ENCODE results near the gene TMEM161A. TPM values are rescaled to one million over a fixed set of nuclear protein-coding genes. Genes with fewer than 3 reads are reported as not detected.

TMEM161A gene
- total RNA-seq, 1 experiment from 2014 or later = 76.0 TPM

GRCh38 chr19:19140476-19140875, 2.2 kb upstream of the TMEM161A start:
- H3K27ac ChIP-seq (ENCODE audit: low read depth, low read length) = no peak overlapping the region
- no TSS peak for BruUV-seq (replicated peaks)
- no peaks in the 10 kb centered on the region for H4K20me1 ChIP-seq (ENCODE audit: insufficient read depth)
- H3K4me2 ChIP-seq (ENCODE audit: low read length) = no peak overlapping the region
- ChIA-PET RAD21 (ENCODE audit: low non-redundant PET in 1 of 2, low total read pairs in 2 of 2, uncharacterized antibody in 2 of 2, unreplicated experiment in 2 of 2) (no interaction called here), CTCF (interaction anchor here (1.2 to 1.3 kb wide), 2 partner anchors 145 to 350 kb away, joined by 3 read pairs; no protein-coding TSS in a partner anchor), POLR2A (no interaction called here)
- intact Hi-C loops (cut with micrococcal nuclease) = no loop called here
- no peaks in the 10 kb centered on the region for H3K9me2 ChIP-seq (ENCODE audit: insufficient read depth)
- no peaks in the 10 kb centered on the region for H3K27me3 ChIP-seq (ENCODE audit: insufficient read depth, low read length)
- H3K9me3 ChIP-seq (ENCODE audit: control insufficient read depth in 1 of 2, insufficient read depth in 1 of 2, low read depth in 1 of 2, low read length in 2 of 2) = no peaks in the 10 kb centered on the region
- DNase-seq (ENCODE audit: low read depth, low spot score) (no peak), ATAC-seq (no peak)
- no peaks in the 10 kb centered on the region for H3K36me3 ChIP-seq (ENCODE audit: control insufficient read depth in 1 of 2, insufficient read depth in 2 of 2, low read length in 2 of 2)
- TF ChIP-seq SRF (IDR thresholded peaks at IDR 0.05; ENCODE audit: low read depth) (no peak), CBX3 (IDR thresholded peaks at IDR 0.05; ENCODE audit: low read depth) (no peak), EGR1 (IDR thresholded peaks at IDR 0.05; ENCODE audit: low read depth) (no peak), FOSL1 (IDR thresholded peaks at IDR 0.05; ENCODE audit: low read depth) (no peak), TCF7L2 (IDR thresholded peaks at IDR 0.05; ENCODE audit: borderline replicate concordance, extremely low read depth, insufficient read depth, insufficient read length) (no peak), ELF1 (IDR thresholded peaks at IDR 0.05; ENCODE audit: borderline replicate concordance, low read depth) (no peak)
- H3K79me2 ChIP-seq (ENCODE audit: insufficient read depth, low read length) = peaks cover 23% of the 10 kb centered on the region
- H2AFZ ChIP-seq (ENCODE audit: low read depth, low read length, poor library complexity, severe bottlenecking) = no peak overlapping the region
- H3K9ac ChIP-seq (ENCODE audit: low read length) = no peak overlapping the region
- H3K4me3 ChIP-seq (replicated peaks in 1 of 2; ENCODE audit: low read depth in 1 of 2, low read length in 2 of 2) = no peak overlapping the region
- peaks cover 6 to 13% of the 10 kb centered on the region in 2 experiments for H3K4me1 ChIP-seq (ENCODE audit: control insufficient read depth in 1 of 2, insufficient read depth in 2 of 2, low read length in 2 of 2)

GRCh38 chr19:19139876-19140229, 1.6 kb upstream of the TMEM161A start:
- Histone ChIP-seq H3K4me3 (replicated peaks in 1 of 2; ENCODE audit: low read depth in 1 of 2, low read length in 2 of 2) (no peak overlapping the region), H3K9me2 (ENCODE audit: insufficient read depth) (no peaks in the 10 kb centered on the region), H3K79me2 (ENCODE audit: insufficient read depth, low read length) (peaks cover 29% of the 10 kb centered on the region), H3K9ac (ENCODE audit: low read length) (no peak overlapping the region), H3K4me1 (ENCODE audit: control insufficient read depth in 1 of 2, insufficient read depth in 2 of 2, low read length in 2 of 2) (peaks cover 10 to 18% of the 10 kb centered on the region in 2 experiments), H3K27me3 (ENCODE audit: insufficient read depth, low read length) (no peaks in the 10 kb centered on the region), H2AFZ (ENCODE audit: low read depth, low read length, poor library complexity, severe bottlenecking) (no peak overlapping the region), H3K27ac (ENCODE audit: low read depth, low read length) (no peak overlapping the region), H3K9me3 (ENCODE audit: control insufficient read depth in 1 of 2, insufficient read depth in 1 of 2, low read depth in 1 of 2, low read length in 2 of 2) (no peaks in the 10 kb centered on the region), H4K20me1 (ENCODE audit: insufficient read depth) (no peaks in the 10 kb centered on the region), H3K4me2 (ENCODE audit: low read length) (no peak overlapping the region), H3K36me3 (ENCODE audit: control insufficient read depth in 1 of 2, insufficient read depth in 2 of 2, low read length in 2 of 2) (no peaks in the 10 kb centered on the region)
- RAD21 ChIA-PET (ENCODE audit: low non-redundant PET in 1 of 2, low total read pairs in 2 of 2, uncharacterized antibody in 2 of 2, unreplicated experiment in 2 of 2) = no interaction called here
- no peak for ATAC-seq
- no peak for DNase-seq (ENCODE audit: low read depth, low spot score)
- intact Hi-C loops (cut with micrococcal nuclease) = loop anchor here (1.0 kb wide), 2 partner anchors 87 to 145 kb away; no protein-coding TSS in a partner anchor
- POLR2A ChIA-PET = no interaction called here
- CTCF ChIA-PET = interaction anchor here (1.3 kb wide), 1 partner anchor 144 kb away, joined by 3 read pairs; no protein-coding TSS in a partner anchor
- BruUV-seq (replicated peaks) = no TSS peak
- no peak for TF ChIP-seq CEBPB (IDR thresholded peaks at IDR 0.05; ENCODE audit: low read depth)
- TF ChIP-seq SP1 (IDR thresholded peaks at IDR 0.05; ENCODE audit: low read depth) = no peak
- no peak for TF ChIP-seq EGR1 (IDR thresholded peaks at IDR 0.05; ENCODE audit: low read depth)
- TF ChIP-seq FOSL1 (IDR thresholded peaks at IDR 0.05; ENCODE audit: low read depth) = no peak
- TF ChIP-seq, protein P1, sequence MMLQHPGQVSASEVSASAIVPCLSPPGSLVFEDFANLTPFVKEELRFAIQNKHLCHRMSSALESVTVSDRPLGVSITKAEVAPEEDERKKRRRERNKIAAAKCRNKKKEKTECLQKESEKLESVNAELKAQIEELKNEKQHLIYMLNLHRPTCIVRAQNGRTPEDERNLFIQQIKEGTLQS (IDR thresholded peaks at IDR 0.05) = no peak
- no peak for TF ChIP-seq RAD21 (IDR thresholded peaks at IDR 0.05; ENCODE audit: low read depth)
- no peak for TF ChIP-seq ELF1 (IDR thresholded peaks at IDR 0.05; ENCODE audit: borderline replicate concordance, low read depth)
- no peak for TF ChIP-seq ZBTB33 (IDR thresholded peaks at IDR 0.05; ENCODE audit: extremely low read depth, insufficient replicate concordance, low read length)
- TF ChIP-seq EZH2 (IDR thresholded peaks at IDR 0.05) = no peak
- no peak for TF ChIP-seq ZFX (IDR thresholded peaks at IDR 0.05)
- no peak for TF ChIP-seq JUND (IDR thresholded peaks at IDR 0.05)
- TF ChIP-seq CBX3 (IDR thresholded peaks at IDR 0.05; ENCODE audit: low read depth) = no peak
- TF ChIP-seq, protein P2, sequence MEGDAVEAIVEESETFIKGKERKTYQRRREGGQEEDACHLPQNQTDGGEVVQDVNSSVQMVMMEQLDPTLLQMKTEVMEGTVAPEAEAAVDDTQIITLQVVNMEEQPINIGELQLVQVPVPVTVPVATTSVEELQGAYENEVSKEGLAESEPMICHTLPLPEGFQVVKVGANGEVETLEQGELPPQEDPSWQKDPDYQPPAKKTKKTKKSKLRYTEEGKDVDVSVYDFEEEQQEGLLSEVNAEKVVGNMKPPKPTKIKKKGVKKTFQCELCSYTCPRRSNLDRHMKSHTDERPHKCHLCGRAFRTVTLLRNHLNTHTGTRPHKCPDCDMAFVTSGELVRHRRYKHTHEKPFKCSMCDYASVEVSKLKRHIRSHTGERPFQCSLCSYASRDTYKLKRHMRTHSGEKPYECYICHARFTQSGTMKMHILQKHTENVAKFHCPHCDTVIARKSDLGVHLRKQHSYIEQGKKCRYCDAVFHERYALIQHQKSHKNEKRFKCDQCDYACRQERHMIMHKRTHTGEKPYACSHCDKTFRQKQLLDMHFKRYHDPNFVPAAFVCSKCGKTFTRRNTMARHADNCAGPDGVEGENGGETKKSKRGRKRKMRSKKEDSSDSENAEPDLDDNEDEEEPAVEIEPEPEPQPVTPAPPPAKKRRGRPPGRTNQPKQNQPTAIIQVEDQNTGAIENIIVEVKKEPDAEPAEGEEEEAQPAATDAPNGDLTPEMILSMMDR (IDR thresholded peaks at IDR 0.05 in 2 of 3, conservative IDR thresholded peaks at IDR 0.05 in 1 of 3; ENCODE audit: borderline replicate concordance in 1 of 3, insufficient read depth in 1 of 3, low read depth in 2 of 3, low read length in 2 of 3) = no peak
- no peak for TF ChIP-seq YY1 (IDR thresholded peaks at IDR 0.05; ENCODE audit: extremely low read depth, insufficient replicate concordance, low read depth, low read length)
- no peak for TF ChIP-seq SRF (IDR thresholded peaks at IDR 0.05; ENCODE audit: low read depth)
- TF ChIP-seq, protein P3, sequence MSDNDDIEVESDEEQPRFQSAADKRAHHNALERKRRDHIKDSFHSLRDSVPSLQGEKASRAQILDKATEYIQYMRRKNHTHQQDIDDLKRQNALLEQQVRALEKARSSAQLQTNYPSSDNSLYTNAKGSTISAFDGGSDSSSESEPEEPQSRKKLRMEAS (IDR thresholded peaks at IDR 0.05) = no peak
- TF ChIP-seq ZNF274 (IDR thresholded peaks at IDR 0.05; ENCODE audit: low read depth, low read length) = no peak
